H7 (cell line): Measurements from ENCODE around the gene POFUT1. TPM values are rescaled to one million over a fixed set of nuclear protein-coding genes. Genes with fewer than 3 reads are reported as not detected.

Experiments
- DNase-seq: peaks from one replicate; pipeline ENCODE4 v3.0.0; 2012
- H3K27me3 ChIP-seq: 2 replicates; pipeline ENCODE4 v1.6.0; 2011; ENCODE audit warnings: mild to moderate bottlenecking, low read length; ENCODE audit not compliant: control insufficient read depth, insufficient read depth
- H3K36me3 ChIP-seq: replicated peaks from 2 replicates; pipeline ENCODE4 v1.5.1; 2011; ENCODE audit warnings: low read length; ENCODE audit not compliant: control insufficient read depth, insufficient read depth
- H3K4me3 ChIP-seq: 2 replicates; pipeline ENCODE4 v1.5.1; 2011; ENCODE audit warnings: low read depth, mild to moderate bottlenecking, control low read depth, low read length, moderate library complexity; ENCODE audit not compliant: insufficient read depth
- total RNA-seq: library from RNA; depleted of rRNA; stranded (reverse); fragments of >200 nt; shearing (Covaris generic); gene quantifications from 2 replicates; pipeline ENCODE4 v1.2.3, GENCODE V29; 2014; rRNA removed

The POFUT1 gene
- total RNA-seq, 1 experiment from 2014 or later: 25.9 TPM

- H3K4me3 ChIP-seq: no peak overlapping the region
- no peaks in the 10 kb centered on the region for H3K36me3 ChIP-seq
- DNase-seq: no peak
- no peaks in the 10 kb centered on the region for H3K27me3 ChIP-seq
Observed at GRCh38 chr20:32285082-32285620, 77.5 kb downstream of the POFUT1 start.

GRCh38 chr20:32285621-32286371 lies 78.1 kb downstream of the POFUT1 start:
- no peak overlapping the region for H3K4me3 ChIP-seq
- no peaks in the 10 kb centered on the region for H3K27me3 ChIP-seq
- no peaks in the 10 kb centered on the region for H3K36me3 ChIP-seq
- DNase-seq: no peak

GRCh38 chr20:32287231-32287638 lies 79.6 kb downstream of the POFUT1 start:
- DNase-seq: no peak
- no peaks in the 10 kb centered on the region for H3K36me3 ChIP-seq
- no peak overlapping the region for H3K4me3 ChIP-seq
- H3K27me3 ChIP-seq: no peaks in the 10 kb centered on the region

Other genes with a start within 250 kb of the POFUT1 start
- gene XKR7, start 239.7 kb upstream of the POFUT1 start, total RNA-seq: 0.63 and 0.73 TPM in 2 replicates
- 8.3 and 10.6 TPM in 2 replicates for gene CCM2L, start 197.4 kb upstream of the POFUT1 start, total RNA-seq
- 0.70 and 0.76 TPM in 2 replicates for gene HCK, start 155.6 kb upstream of the POFUT1 start, total RNA-seq
- gene TM9SF4, start 98.2 kb upstream of the POFUT1 start, total RNA-seq: 36.9 and 41.9 TPM in 2 replicates
- gene PLAGL2, start 137 bp upstream of the POFUT1 start, total RNA-seq: 8.5 and 10.0 TPM in 2 replicates
- gene KIF3B, start 69.8 kb downstream of the POFUT1 start, total RNA-seq: 8.4 and 9.5 TPM in 2 replicates
- gene ASXL1, start 150.5 kb downstream of the POFUT1 start, total RNA-seq: 12.5 and 14.3 TPM in 2 replicates